ENCODE results near the gene NELFA. TPM values are rescaled to one million over a fixed set of nuclear protein-coding genes. Genes with fewer than 3 reads are reported as not detected.
"Not testable (repeated sequence)": the region's sequence is repeated elsewhere in the genome, so short reads cannot be mapped to it uniquely, and the experiment has no call there.

NELFA gene
- total and polyA plus RNA-seq, 11 donors: 8.1 to 14.9 (median 10.4) TPM

DNA sequence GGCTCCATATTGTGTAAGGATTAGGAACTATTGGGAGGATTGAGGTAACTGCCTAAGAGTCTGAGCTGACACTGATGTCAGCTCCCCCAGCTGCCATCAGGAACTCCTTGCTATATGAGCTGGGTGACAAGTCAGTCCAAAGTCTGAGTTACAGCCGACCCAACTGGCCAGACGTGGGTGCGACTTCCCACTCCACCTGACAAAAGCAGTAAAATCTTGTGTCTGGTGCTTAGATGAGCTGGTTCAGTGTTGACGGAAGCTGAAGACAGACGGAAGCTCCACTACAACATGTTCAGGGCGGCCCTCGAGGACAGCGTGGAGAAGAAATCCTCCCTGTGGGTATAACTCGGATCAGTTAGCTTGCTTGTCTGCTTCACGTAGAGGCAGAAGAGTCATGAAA is 27.6 kb upstream of the NELFA start:
- 87 to 91% (median 90%) methylated on average over 10 of the region's 10 CpGs for WGBS, 4 donors
- no peak for ATAC-seq
- TF ChIP-seq CTCF (IDR thresholded peaks at IDR 0.05) (no peak), POLR2A (IDR thresholded peaks at IDR 0.05) (no peak)
- Histone ChIP-seq H3K27ac (no peak overlapping the region), H3K36me3 (no peaks in the 10 kb centered on the region), H3K4me3 (no peak overlapping the region), H3K9me3 (no peaks in the 10 kb centered on the region), H3K27me3 (peaks cover 9 to 37% (median 14%) of the 10 kb centered on the region in 9 donors), H3K4me1 (peaks cover 0 to 12% (median 10%) of the 10 kb centered on the region in 12 donors)
- intact Hi-C loops (cut with DNase I): no loop called here
- DNase-seq: no peak

- H3K4me1 ChIP-seq; H3K4me3 ChIP-seq; H3K27ac ChIP-seq; intact Hi-C loops (cut with DNase I); ATAC-seq; DNase-seq; H3K9me3 ChIP-seq; H3K36me3 ChIP-seq: not testable (repeated sequence)
- H3K27me3 ChIP-seq: peaks cover 0 to 17% (median 0%) of the 10 kb centered on the region in 9 donors
These were observed 22.4 kb upstream of the NELFA start for GRCh38 chr4:2031161-2031560.

GRCh38 chr4:2027120-2027519 is 18.3 kb upstream of the NELFA start:
- not testable (repeated sequence) for H3K4me3 ChIP-seq, ATAC-seq
- H3K27me3 ChIP-seq: peaks cover 0 to 26% (median 0%) of the 10 kb centered on the region in 9 donors

DNA sequence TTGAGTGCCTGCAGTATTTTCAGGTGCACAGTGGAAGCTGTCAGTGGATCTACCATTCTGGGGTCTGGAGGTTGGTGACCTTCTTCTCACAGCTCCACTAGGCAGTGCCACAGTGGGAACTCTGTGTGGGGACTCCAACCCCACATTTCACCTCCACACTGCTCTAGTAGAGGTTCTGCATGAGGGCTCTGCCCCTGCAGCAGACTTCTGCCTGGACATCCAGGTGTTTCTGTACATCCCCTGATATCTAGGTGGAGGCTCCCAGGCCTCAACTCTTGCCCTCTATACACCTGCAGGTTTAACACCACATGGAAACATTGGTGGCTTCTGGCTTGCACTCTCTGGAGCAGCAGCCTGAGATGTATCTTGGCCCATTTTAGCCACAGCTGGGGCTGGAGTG is 17.0 kb upstream of the NELFA start:
- peaks cover 0 to 9% (median 1%) of the 10 kb centered on the region in 12 donors for H3K4me1 ChIP-seq
- peaks cover 0 to 38% (median 0%) of the 10 kb centered on the region in 9 donors for H3K27me3 ChIP-seq
- H3K36me3 ChIP-seq: no peaks in the 10 kb centered on the region
- no peak for ATAC-seq
- no peak overlapping the region for H3K27ac ChIP-seq
- no peak overlapping the region for H3K4me3 ChIP-seq
- TF ChIP-seq CTCF (IDR thresholded peaks at IDR 0.05): no peak
- no peak for TF ChIP-seq POLR2A (IDR thresholded peaks at IDR 0.05)
- intact Hi-C loops (cut with DNase I): no loop called here
- DNase-seq: no peak
- no peaks in the 10 kb centered on the region for H3K9me3 ChIP-seq

More at GRCh38 chr4:2027120-2027519, 18.3 kb upstream of the NELFA start:
- WGBS, 4 donors: 87 to 91% (median 88%) methylated on average over 4 of the region's 4 CpGs
- H3K4me1 ChIP-seq; DNase-seq; H3K36me3 ChIP-seq; H3K27ac ChIP-seq; H3K9me3 ChIP-seq; intact Hi-C loops (cut with DNase I): not testable (repeated sequence)

- ATAC-seq (no peak), DNase-seq (no peak)
- TF ChIP-seq POLR2A (IDR thresholded peaks at IDR 0.05) (no peak), CTCF (IDR thresholded peaks at IDR 0.05) (no peak)
- H3K27me3 ChIP-seq: peaks cover 0 to 34% (median 0%) of the 10 kb centered on the region in 9 donors
- H3K27ac ChIP-seq: no peak overlapping the region
- H3K9me3 ChIP-seq: no peaks in the 10 kb centered on the region
- intact Hi-C loops (cut with DNase I): no loop called here
- peaks cover 0 to 9% (median 1%) of the 10 kb centered on the region in 12 donors for H3K4me1 ChIP-seq
- H3K36me3 ChIP-seq: no peaks in the 10 kb centered on the region
- H3K4me3 ChIP-seq: no peak overlapping the region
These were observed 15.9 kb upstream of the NELFA start for GRCh38 chr4:2024683-2025082.

- intact Hi-C loops (cut with DNase I); ATAC-seq; H3K27ac ChIP-seq; H3K9me3 ChIP-seq; H3K36me3 ChIP-seq; DNase-seq; H3K4me1 ChIP-seq: not testable (repeated sequence)
- WGBS, 4 donors: 9 to 19% (median 14%) methylated on average over 15 of the region's 15 CpGs
- peaks cover 0 to 28% (median 0%) of the 10 kb centered on the region in 9 donors for H3K27me3 ChIP-seq
- peak overlapping the region in 8 of 12 donors; percentile 6 to 36 (median 23) for H3K4me3 ChIP-seq
These were observed 12.7 kb upstream of the NELFA start for GRCh38 chr4:2021358-2022018.

All from heart left ventricle (tissue), 16 donors.